Neural cell (in vitro differentiated cells): ENCODE results near the gene C1orf210. TPM values are rescaled to one million over a fixed set of nuclear protein-coding genes. Genes with fewer than 3 reads are reported as not detected.

ENCODE experiments used
- H2AFZ ChIP-seq: fragments of 200-600, 300-800 bp; sonication (generic), shearing (Covaris generic); 2 replicates; pipeline ENCODE4 v1.6.0; 2014; ENCODE audit warnings: low read depth, mild to moderate bottlenecking, antibody characterized with exemption, low read length, moderate library complexity
- H3F3A ChIP-seq: fragments of 200-600 bp; shearing (Covaris generic); 2 replicates; pipeline ENCODE4 v1.6.1; 2016; ENCODE audit warnings: mild to moderate bottlenecking, moderate library complexity, mixed read lengths, antibody characterized with exemption, low read length; ENCODE audit not compliant: insufficient read depth, poor library complexity, severe bottlenecking
- H3K27ac ChIP-seq: fragments of 200-600, 300-800 bp; sonication (generic), shearing (Covaris generic); 2 replicates; pipeline ENCODE4 v1.5.1; 2014; ENCODE audit warnings: mild to moderate bottlenecking, low read length, moderate library complexity
- H3K27me3 ChIP-seq: fragments of 300-800, 200-600 bp; sonication (generic), shearing (Covaris generic); 2 replicates; pipeline ENCODE4 v1.6.0; 2014; ENCODE audit warnings: mild to moderate bottlenecking, low read depth, low read length, moderate library complexity; ENCODE audit not compliant: insufficient read depth
- H3K36me3 ChIP-seq: fragments of 300-800, 200-600 bp; sonication (generic), shearing (Covaris generic); 2 replicates; pipeline ENCODE4 v1.5.1; 2014; ENCODE audit warnings: mild to moderate bottlenecking, antibody characterized with exemption, low read length, moderate library complexity; ENCODE audit not compliant: insufficient read depth
- H3K4me2 ChIP-seq: fragments of 300-800, 200-600 bp; sonication (generic), shearing (Covaris generic); 2 replicates; pipeline ENCODE4 v1.6.0; 2014; ENCODE audit warnings: mild to moderate bottlenecking, low read length
- H3K4me3 ChIP-seq: fragments of 300-800, 200-600 bp; sonication (generic), shearing (Covaris generic); 2 replicates; pipeline ENCODE4 v1.5.1; 2014; ENCODE audit warnings: mild to moderate bottlenecking, low read length, moderate library complexity
- H3K79me2 ChIP-seq: fragments of 200-600 bp; shearing (Covaris generic); replicated peaks from 2 replicates; pipeline ENCODE4 v1.6.0; 2014; ENCODE audit warnings: mild to moderate bottlenecking, low read length, moderate library complexity; ENCODE audit not compliant: insufficient read depth
- H3K9ac ChIP-seq: fragments of 300-800, 200-600 bp; sonication (generic), shearing (Covaris generic); 2 replicates; pipeline ENCODE4 v1.6.1; 2016; ENCODE audit warnings: mild to moderate bottlenecking, low read length, mixed read lengths
- H3K9me2 ChIP-seq: fragments of 200-600 bp; shearing (Covaris generic); 2 replicates; pipeline ENCODE4 v1.6.1; 2016; ENCODE audit warnings: mild to moderate bottlenecking, low read length, mixed read lengths; ENCODE audit not compliant: insufficient read depth
- H3K9me3 ChIP-seq: fragments of 200-600, 300-800 bp; sonication (generic), shearing (Covaris generic); 2 replicates; pipeline ENCODE4 v1.6.1; 2016; ENCODE audit warnings: mild to moderate bottlenecking, mixed run types, low read length, moderate library complexity, mixed read lengths
- H4K20me1 ChIP-seq: fragments of 200-600 bp; shearing (Covaris generic); 2 replicates; pipeline ENCODE4 v1.6.1; 2016; ENCODE audit warnings: mild to moderate bottlenecking, mixed run types; ENCODE audit not compliant: insufficient read depth
- EP300 ChIP-seq: fragments of 450-650 bp; conservative IDR thresholded peaks from 2 replicates; pipeline ENCODE4 v1.6.1; 2014; ENCODE audit warnings: antibody characterized with exemption, mild to moderate bottlenecking, moderate library complexity; ENCODE audit not compliant: poor library complexity, severe bottlenecking
- EZH2 ChIP-seq: fragments of 200-600, 300-800 bp; shearing (Covaris generic), sonication (generic); IDR thresholded peaks from 2 replicates; pipeline ENCODE4 v1.6.1; 2014; ENCODE audit warnings: antibody characterized with exemption, low read length, borderline replicate concordance, mild to moderate bottlenecking; ENCODE audit not compliant: insufficient read depth, poor library complexity, severe bottlenecking
- MXI1 ChIP-seq: fragments of 450-650 bp; conservative IDR thresholded peaks from 2 replicates; pipeline ENCODE4 v1.6.1; 2014; ENCODE audit warnings: antibody characterized with exemption, mild to moderate bottlenecking; ENCODE audit not compliant: poor library complexity, severe bottlenecking
- POLR2AphosphoS5 ChIP-seq: IDR thresholded peaks from 2 replicates; pipeline ENCODE4 v1.6.1; 2012
- RAD21 ChIP-seq: fragments of 450-650 bp; conservative IDR thresholded peaks from 2 replicates; pipeline ENCODE4 v1.6.1; 2014; ENCODE audit warnings: antibody characterized with exemption, mild to moderate bottlenecking, moderate library complexity
- SMC3 ChIP-seq: fragments of 450-650 bp; conservative IDR thresholded peaks from 2 replicates; pipeline ENCODE4 v1.6.1; 2014; ENCODE audit warnings: antibody characterized with exemption, mild to moderate bottlenecking, moderate library complexity; ENCODE audit not compliant: poor library complexity
- TAF1 ChIP-seq: IDR thresholded peaks from 2 replicates; pipeline ENCODE4 v1.6.1; 2012; ENCODE audit warnings: low read depth
- polyA plus RNA-seq: library from polyadenylated mRNA; depleted of rRNA; stranded (reverse); fragments of >200 nt; gene quantifications from 2 replicates; pipeline ENCODE4 v1.2.3, GENCODE V29; 2014
- TF ChIP-seq, protein P1 (sequence below): fragments of 450-650 bp; IDR thresholded peaks from 2 replicates; pipeline ENCODE4 v1.5.1; 2014; ENCODE audit warnings: antibody characterized with exemption, mild to moderate bottlenecking, moderate library complexity; ENCODE audit not compliant: poor library complexity, severe bottlenecking
- TF ChIP-seq, protein P2 (sequence below): IDR thresholded peaks from 2 replicates; pipeline ENCODE4 v1.6.1; 2012; ENCODE audit warnings: borderline replicate concordance

Gene C1orf210
- polyA plus RNA-seq, 1 donor from 2014 or later: not detected

DNA sequence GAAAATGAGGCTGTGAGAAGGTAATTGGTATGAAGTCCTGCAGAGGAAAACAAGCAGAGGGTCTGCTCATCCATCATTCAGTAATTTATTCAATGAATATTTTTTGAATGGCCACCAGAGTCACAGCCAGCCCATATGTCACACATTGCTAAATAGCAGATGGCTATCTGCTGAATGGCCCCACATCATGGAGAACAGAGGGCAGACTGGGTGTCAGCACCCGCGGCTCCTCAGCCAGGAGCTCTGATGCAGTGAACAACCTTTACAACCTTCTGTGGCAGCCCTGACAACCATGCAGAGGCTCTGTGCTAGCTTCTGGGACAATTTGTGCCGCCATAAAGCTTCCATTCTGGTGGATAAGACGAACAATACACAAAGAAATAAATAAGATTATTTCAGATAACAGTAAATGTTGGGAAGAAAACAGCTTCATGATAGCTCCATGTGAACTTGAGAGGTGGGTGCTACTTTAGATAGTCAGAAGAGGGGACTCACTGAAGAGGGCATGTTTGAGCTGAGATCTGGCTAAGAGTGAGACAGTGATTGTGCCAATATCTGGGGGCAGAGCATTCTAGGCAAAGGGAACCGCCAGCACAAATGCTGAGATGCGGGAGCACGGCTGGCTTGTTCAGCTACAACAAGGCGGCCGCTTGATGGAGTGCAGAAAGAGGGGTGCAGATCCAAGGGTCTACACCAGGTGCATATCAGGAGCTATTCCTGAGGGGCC lies 2.8 kb upstream of the C1orf210 start:
- no peak overlapping the region for H3K4me2 ChIP-seq
- H3K27ac ChIP-seq: no peak overlapping the region
- no peaks in the 10 kb centered on the region for H3K9me3 ChIP-seq
- H3K9me2 ChIP-seq: no peaks in the 10 kb centered on the region
- no peaks in the 10 kb centered on the region for H3F3A ChIP-seq
- TF ChIP-seq POLR2AphosphoS5 (no peak), RAD21 (no peak), EP300 (no peak), TAF1 (no peak), SMC3 (no peak), EZH2 (no peak), MXI1 (no peak)
- TF ChIP-seq, protein P1, sequence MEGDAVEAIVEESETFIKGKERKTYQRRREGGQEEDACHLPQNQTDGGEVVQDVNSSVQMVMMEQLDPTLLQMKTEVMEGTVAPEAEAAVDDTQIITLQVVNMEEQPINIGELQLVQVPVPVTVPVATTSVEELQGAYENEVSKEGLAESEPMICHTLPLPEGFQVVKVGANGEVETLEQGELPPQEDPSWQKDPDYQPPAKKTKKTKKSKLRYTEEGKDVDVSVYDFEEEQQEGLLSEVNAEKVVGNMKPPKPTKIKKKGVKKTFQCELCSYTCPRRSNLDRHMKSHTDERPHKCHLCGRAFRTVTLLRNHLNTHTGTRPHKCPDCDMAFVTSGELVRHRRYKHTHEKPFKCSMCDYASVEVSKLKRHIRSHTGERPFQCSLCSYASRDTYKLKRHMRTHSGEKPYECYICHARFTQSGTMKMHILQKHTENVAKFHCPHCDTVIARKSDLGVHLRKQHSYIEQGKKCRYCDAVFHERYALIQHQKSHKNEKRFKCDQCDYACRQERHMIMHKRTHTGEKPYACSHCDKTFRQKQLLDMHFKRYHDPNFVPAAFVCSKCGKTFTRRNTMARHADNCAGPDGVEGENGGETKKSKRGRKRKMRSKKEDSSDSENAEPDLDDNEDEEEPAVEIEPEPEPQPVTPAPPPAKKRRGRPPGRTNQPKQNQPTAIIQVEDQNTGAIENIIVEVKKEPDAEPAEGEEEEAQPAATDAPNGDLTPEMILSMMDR: no peak
- TF ChIP-seq, protein P2, sequence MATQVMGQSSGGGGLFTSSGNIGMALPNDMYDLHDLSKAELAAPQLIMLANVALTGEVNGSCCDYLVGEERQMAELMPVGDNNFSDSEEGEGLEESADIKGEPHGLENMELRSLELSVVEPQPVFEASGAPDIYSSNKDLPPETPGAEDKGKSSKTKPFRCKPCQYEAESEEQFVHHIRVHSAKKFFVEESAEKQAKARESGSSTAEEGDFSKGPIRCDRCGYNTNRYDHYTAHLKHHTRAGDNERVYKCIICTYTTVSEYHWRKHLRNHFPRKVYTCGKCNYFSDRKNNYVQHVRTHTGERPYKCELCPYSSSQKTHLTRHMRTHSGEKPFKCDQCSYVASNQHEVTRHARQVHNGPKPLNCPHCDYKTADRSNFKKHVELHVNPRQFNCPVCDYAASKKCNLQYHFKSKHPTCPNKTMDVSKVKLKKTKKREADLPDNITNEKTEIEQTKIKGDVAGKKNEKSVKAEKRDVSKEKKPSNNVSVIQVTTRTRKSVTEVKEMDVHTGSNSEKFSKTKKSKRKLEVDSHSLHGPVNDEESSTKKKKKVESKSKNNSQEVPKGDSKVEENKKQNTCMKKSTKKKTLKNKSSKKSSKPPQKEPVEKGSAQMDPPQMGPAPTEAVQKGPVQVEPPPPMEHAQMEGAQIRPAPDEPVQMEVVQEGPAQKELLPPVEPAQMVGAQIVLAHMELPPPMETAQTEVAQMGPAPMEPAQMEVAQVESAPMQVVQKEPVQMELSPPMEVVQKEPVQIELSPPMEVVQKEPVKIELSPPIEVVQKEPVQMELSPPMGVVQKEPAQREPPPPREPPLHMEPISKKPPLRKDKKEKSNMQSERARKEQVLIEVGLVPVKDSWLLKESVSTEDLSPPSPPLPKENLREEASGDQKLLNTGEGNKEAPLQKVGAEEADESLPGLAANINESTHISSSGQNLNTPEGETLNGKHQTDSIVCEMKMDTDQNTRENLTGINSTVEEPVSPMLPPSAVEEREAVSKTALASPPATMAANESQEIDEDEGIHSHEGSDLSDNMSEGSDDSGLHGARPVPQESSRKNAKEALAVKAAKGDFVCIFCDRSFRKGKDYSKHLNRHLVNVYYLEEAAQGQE: no peak
- no peaks in the 10 kb centered on the region for H3K27me3 ChIP-seq
- H2AFZ ChIP-seq: no peak overlapping the region
- H3K4me3 ChIP-seq: no peak overlapping the region
- H3K9ac ChIP-seq: no peak overlapping the region
- no peaks in the 10 kb centered on the region for H3K79me2 ChIP-seq
- H4K20me1 ChIP-seq: no peaks in the 10 kb centered on the region
- H3K36me3 ChIP-seq: no peaks in the 10 kb centered on the region

DNA sequence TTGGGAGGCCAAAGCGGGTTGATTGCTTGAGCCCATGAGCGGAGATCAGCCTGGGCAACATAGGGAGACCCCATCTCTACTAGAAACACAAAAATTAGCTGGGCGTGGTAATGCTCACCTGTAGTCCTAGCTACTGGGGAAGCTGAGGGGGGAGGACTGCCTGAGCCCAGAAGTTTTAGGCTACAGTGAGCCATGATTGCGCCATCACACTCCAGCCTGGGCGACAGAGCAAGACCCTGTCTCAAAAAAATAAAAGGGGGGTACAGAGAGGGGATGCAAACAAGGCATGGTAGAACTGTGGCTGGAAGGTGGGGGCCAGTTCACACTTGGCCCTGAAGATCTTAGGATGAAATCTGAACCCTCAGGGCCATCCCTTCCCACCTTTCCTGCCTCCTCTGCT lies 1.2 kb upstream of the C1orf210 start:
- Histone ChIP-seq H3K9me3 (no peaks in the 10 kb centered on the region), H2AFZ (no peak overlapping the region), H3K9ac (no peak overlapping the region), H3F3A (no peaks in the 10 kb centered on the region), H4K20me1 (no peaks in the 10 kb centered on the region), H3K4me3 (no peak overlapping the region), H3K9me2 (no peaks in the 10 kb centered on the region), H3K4me2 (no peak overlapping the region), H3K27ac (no peak overlapping the region), H3K79me2 (no peaks in the 10 kb centered on the region), H3K36me3 (no peaks in the 10 kb centered on the region), H3K27me3 (no peaks in the 10 kb centered on the region)
- TF ChIP-seq RAD21: no peak
- no peak for TF ChIP-seq MXI1
- TF ChIP-seq EZH2: no peak
- TF ChIP-seq POLR2AphosphoS5: no peak
- TF ChIP-seq TAF1: no peak
- no peak for TF ChIP-seq EP300
